Measurements from ENCODE around the gene NLRC5. TPM values are rescaled to one million over a fixed set of nuclear protein-coding genes. Genes with fewer than 3 reads are reported as not detected.

The NLRC5 gene
- total and polyA plus RNA-seq, 2 donors (not counting 3 experiments of a cell fraction or from before 2014, with no cell fraction given) = 7.4 to 26.3 TPM

DNA sequence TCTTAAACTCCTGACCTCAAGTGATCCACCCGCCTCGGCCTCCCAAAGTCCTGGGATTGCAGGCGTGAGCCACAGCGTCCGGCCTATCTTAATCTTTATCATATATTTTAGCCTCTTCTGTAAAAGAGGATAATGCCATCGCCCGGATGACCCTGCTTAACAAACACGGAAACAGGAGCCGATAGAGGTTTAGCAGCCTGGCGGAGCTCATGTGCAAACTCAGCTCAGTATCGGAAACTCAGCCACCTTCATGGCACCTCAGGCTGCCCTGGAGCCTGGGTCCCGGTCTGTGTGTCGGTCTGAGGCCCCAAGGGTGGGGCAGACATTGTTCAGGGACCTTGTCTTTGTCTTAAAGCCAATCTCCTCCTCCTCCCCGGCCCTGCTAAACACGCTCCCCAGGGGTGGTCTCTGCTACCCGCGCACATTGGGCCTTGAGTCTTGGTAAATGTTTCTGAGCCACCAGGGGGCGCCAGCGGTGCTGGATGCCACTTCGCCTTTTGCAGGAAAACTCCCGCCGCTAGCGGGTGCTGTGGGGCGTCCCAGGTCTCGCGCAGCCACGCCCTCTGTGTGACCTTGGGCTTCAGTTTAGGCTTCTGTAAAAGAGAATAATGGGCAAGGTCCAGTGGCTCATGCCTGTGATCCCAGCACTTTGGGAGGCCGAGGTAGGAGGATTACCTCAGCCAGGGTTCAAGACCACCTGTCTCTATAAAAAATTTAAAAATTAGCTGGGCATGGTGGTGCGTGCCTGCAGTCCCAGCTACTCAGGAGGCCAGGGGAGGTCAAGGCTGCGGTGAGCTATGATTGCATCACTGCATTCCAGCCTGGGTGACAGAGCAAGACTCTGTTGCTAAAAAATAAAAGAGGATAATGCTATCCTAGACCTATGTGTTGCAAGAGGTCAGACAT lies 24.9 kb upstream of the NLRC5 start:
- intact Hi-C loops (cut with micrococcal nuclease) (loop anchor here (1.0 kb wide), 2 partner anchors 81 to 204 kb away; no protein-coding TSS in a partner anchor), dilution Hi-C loops (cut with MboI; ENCODE audit: extremely low pct_ligation_motif_present, low sequenced_read_pairs) (no loop called here)
- Histone ChIP-seq H2AFZ (ENCODE audit: low read depth, low read length) (peak overlapping the region; percentile 3), H3K27ac (ENCODE audit: insufficient read depth, low read depth, low read length) (no peak overlapping the region), H3K4me3 (replicated peaks in 1 of 3; ENCODE audit: insufficient read depth in 1 of 3, low read depth in 1 of 3, low read length in 3 of 3) (no peak overlapping the region), H3K79me2 (ENCODE audit: control insufficient read depth, insufficient read depth, low read length) (no peaks in the 10 kb centered on the region), H3K36me3 (ENCODE audit: control insufficient read depth in 2 of 2, extremely low read depth in 1 of 2, insufficient read depth in 2 of 2, low read length in 2 of 2) (no peaks in the 10 kb centered on the region), H3K9ac (replicated peaks; ENCODE audit: extremely low read depth, insufficient read depth, low read length) (no peak overlapping the region), H3K27me3 (ENCODE audit: control insufficient read depth in 2 of 2, insufficient read depth in 2 of 2, low read length in 2 of 2) (no peaks in the 10 kb centered on the region), H4K20me1 (replicated peaks; ENCODE audit: control insufficient read depth, extremely low read depth, insufficient read depth, low read length) (no peaks in the 10 kb centered on the region), H3K4me1 (ENCODE audit: control insufficient read depth, extremely low read depth, insufficient read depth, low read length) (peaks cover 18% of the 10 kb centered on the region), H3K4me2 (ENCODE audit: insufficient read depth, low read length) (no peak overlapping the region), H3K9me3 (replicated peaks; ENCODE audit: control insufficient read depth, insufficient read depth, low read length) (no peaks in the 10 kb centered on the region), H3K9me1 (replicated peaks; ENCODE audit: control insufficient read depth, extremely low read depth, insufficient read depth, low read length) (no peaks in the 10 kb centered on the region)
- POLR2A ChIA-PET = no interaction called here
- no TSS peak for BruUV-seq (replicated peaks)
- DNase-seq (ENCODE audit: low read depth, low spot score) (peak; percentile 74), FAIRE-seq (peak; percentile 84)
- CTCF ChIA-PET = interaction anchor here (0.6 to 9.3 kb wide), 33 partner anchors 9 to 264 kb away, joined by 3 to 140 read pairs (median 4); partner anchors contain the start of genes CPNE2 and NLRC5
- TF ChIP-seq EZH2 (IDR thresholded peaks at IDR 0.05; ENCODE audit: borderline replicate concordance, low read depth, low read length, severe bottlenecking) = no peak
- TF ChIP-seq, protein P1, sequence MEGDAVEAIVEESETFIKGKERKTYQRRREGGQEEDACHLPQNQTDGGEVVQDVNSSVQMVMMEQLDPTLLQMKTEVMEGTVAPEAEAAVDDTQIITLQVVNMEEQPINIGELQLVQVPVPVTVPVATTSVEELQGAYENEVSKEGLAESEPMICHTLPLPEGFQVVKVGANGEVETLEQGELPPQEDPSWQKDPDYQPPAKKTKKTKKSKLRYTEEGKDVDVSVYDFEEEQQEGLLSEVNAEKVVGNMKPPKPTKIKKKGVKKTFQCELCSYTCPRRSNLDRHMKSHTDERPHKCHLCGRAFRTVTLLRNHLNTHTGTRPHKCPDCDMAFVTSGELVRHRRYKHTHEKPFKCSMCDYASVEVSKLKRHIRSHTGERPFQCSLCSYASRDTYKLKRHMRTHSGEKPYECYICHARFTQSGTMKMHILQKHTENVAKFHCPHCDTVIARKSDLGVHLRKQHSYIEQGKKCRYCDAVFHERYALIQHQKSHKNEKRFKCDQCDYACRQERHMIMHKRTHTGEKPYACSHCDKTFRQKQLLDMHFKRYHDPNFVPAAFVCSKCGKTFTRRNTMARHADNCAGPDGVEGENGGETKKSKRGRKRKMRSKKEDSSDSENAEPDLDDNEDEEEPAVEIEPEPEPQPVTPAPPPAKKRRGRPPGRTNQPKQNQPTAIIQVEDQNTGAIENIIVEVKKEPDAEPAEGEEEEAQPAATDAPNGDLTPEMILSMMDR (IDR thresholded peaks at IDR 0.05; ENCODE audit: extremely low read depth in 1 of 2, insufficient read depth in 1 of 2, low read depth in 1 of 2, low read length in 2 of 2) = peak; percentile 96 to 99
- no peak for TF ChIP-seq JUN (IDR thresholded peaks at IDR 0.05; ENCODE audit: borderline replicate concordance, insufficient read depth, insufficient read length, low read depth)
- no peak for TF ChIP-seq POLR2AphosphoS5 (IDR thresholded peaks at IDR 0.05; ENCODE audit: insufficient read depth, low read depth, low read length)
- no peak for TF ChIP-seq GATA2 (IDR thresholded peaks at IDR 0.05; ENCODE audit: insufficient read depth, insufficient read length, low read depth, low read length)
- TF ChIP-seq, protein P2, sequence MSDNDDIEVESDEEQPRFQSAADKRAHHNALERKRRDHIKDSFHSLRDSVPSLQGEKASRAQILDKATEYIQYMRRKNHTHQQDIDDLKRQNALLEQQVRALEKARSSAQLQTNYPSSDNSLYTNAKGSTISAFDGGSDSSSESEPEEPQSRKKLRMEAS (IDR thresholded peaks at IDR 0.05; ENCODE audit: insufficient read depth, insufficient read length) = no peak

Data from endothelial cell of umbilical vein (primary cell).